Stimulated activated CD8-positive, alpha-beta memory T cell treated with anti-CD3 and anti-CD28 coated beads, Interleukin-12 subunit alpha, Interleukin-12 subunit beta, amount 100 ng/mL, for 24 hours (primary cell): Measurements from ENCODE around the gene EXOC3L1.

Experiments used
- DNase-seq: peaks from one replicate; pipeline ENCODE4 v3.0.0-alpha.2; 2020; ENCODE audit errors: extremely low read depth

The EXOC3L1 gene

DNA sequence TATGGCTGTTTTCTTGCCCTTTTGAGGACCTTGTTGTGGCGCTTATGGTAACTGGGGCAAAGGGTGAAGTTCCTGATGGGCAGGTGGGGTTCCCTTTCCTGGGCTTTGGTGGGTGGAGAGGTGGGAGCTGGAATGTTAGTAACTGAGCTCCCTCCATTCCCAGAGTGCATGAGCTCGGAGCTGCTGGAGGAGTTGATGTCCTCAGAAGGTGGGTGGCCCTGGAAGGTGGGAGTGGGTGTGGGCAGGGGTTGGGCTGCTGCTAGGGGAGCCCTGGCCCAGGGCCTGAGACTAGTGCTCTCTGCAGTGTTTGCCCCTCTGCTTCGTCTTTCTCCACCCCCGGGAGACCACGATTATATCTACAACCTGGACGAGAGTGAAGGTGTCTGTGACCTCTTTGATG, 7.8 kb upstream of the EXOC3L1 start:
- DNase-seq, result no peak

- DNase-seq, result no peak
Measured at GRCh38 chr16:67196881-67197280, 6.9 kb upstream of the EXOC3L1 start.

- DNase-seq, result no peak
Measured at GRCh38 chr16:67195676-67196075, 5.7 kb upstream of the EXOC3L1 start.

- DNase-seq, result no peak
Measured at GRCh38 chr16:67194260-67194659, 4.3 kb upstream of the EXOC3L1 start.

GRCh38 chr16:67193536-67193935, 3.6 kb upstream of the EXOC3L1 start:
- DNase-seq, result no peak

DNA sequence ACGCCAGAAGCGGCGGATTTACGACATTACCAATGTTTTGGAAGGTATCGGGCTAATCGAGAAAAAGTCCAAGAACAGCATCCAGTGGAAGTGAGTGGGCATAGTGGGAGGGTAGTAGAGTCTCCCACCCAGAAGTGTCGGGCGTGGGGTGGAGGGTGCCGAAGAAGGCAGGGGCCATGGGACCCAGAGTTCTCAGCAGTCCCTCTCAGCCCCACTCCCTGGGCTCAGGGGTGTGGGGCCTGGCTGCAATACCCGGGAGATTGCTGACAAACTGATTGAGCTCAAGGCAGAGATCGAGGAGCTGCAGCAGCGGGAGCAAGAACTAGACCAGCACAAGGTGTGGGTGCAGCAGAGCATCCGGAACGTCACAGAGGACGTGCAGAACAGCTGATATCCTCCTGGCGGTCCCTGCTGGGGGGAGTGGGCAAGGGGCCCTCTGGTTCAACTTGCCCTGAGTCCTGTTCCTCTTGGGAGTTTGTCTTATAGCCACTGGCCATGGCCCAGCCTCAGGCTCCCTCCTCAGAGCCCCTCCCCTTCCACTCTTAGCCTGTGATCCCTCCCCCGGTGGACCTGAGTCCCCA, 2.9 kb upstream of the EXOC3L1 start:
- no peak for DNase-seq

- DNase-seq, result peak; percentile 70
Measured at GRCh38 chr16:67191995-67192681, 2.2 kb upstream of the EXOC3L1 start, which contains the start of gene E2F4. E2F4 (plus strand) TSS chr16:67192155; CDS start chr16:67192228, 73 bp downstream.

- no peak for DNase-seq
Measured at GRCh38 chr16:67191411-67191994, 1.6 kb upstream of the EXOC3L1 start.

- no peak for DNase-seq
Measured at GRCh38 chr16:67190448-67191399, 788 bp upstream of the EXOC3L1 start.

- DNase-seq, result no peak
Measured at GRCh38 chr16:67188798-67189197, 1.1 kb downstream of the EXOC3L1 start.

DNA sequence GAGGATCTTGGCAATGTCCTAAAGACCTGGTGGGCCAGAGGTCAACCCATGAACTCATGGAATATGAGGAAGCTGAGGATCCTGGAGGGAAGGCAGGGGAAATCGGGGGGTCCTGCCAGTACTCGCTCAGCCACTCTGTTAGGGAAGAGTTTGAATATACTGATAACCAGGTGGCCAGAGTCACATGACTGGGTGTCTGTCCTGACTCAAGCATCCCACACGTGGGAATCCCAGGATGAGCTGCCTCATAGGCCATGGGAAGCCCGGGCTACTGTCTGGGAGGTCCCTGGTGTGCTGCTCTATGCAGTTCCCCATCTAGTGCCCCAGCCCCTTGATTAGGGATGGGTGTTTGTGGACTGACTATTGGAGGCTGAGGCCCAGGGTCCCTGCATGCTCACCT, 1.6 kb downstream of the EXOC3L1 start:
- no peak for DNase-seq

- no peak for DNase-seq
Measured at GRCh38 chr16:67187175-67187890, 2.6 kb downstream of the EXOC3L1 start.

GRCh38 chr16:67186550-67186950, 3.4 kb downstream of the EXOC3L1 start:
- no peak for DNase-seq

DNA sequence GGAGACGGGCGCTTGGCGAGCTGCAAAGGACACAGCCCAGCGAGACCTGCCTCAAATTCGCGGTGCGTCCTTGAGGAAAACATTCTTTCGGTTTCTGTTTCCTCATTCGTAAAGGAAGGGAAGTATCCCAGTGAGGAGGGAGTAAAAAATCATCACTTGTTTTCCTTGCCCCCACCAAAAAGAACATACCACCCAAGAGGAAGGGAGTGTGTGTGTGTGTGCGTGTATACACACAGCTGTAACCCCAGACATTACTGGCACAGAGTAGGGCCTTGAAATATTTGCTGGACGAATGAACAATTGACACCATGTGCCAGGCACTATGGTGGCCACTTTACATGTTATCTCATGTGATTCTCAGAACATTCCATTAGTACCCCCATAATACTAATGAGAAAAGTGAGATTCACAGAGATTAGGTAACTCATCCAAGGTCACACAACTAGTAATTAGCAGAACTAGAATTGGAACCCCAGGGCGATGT, 4.2 kb downstream of the EXOC3L1 start:
- DNase-seq, result no peak

GRCh38 chr16:67184995-67185650, 4.8 kb downstream of the EXOC3L1 start:
- DNase-seq, result peak; percentile 62

- no peak for DNase-seq
Measured at GRCh38 chr16:67184453-67184994, 5.4 kb downstream of the EXOC3L1 start.

DNA sequence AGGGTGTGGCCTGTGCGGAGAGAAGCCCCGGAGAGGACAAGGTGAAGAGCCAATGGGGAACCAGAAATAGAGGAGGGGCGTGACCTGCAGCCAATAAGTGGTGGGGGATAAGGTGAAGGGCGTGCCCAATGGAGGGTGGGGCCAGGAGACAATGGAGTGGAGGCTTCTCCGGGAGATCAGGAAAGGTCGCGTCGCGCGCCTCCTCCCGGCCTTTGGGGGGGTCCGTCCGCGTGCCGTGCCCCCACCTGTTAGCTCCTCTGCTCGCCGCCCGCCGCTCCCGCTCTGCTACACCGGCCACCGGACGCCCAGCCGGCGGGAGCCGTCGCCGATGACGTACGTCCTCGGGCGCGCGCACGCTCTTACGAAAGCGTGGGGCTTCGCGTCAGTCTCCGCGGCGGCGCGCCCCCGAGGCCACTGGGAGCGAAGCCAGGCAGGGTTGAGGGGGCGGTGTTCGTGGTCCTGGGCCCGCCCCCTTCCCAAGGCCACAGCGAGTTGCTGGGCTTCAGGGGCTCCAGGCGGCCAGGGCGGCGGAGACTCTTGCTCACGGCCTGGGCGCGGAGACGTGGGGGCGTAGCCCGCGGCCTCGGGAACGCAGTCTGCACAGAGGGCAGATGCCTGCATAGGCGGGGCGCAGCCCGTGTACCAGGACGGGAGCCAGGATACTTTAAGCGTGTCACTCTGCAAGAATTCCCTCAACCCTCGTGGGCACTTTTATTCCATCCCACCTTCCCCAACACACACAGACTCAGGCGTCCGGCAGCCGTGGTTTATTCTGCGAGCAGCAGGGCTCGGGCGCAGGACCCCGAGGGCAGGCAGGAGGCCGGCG, 6.1 kb downstream of the EXOC3L1 start, which contains the start of gene MATCAP1:
TSS of gene MATCAP1 (minus strand) at position 337 of the 826 bp plus-strand sequence. CDS start 3,353 bp downstream, outside the sequence.
- DNase-seq, result peak; percentile 79

DNA sequence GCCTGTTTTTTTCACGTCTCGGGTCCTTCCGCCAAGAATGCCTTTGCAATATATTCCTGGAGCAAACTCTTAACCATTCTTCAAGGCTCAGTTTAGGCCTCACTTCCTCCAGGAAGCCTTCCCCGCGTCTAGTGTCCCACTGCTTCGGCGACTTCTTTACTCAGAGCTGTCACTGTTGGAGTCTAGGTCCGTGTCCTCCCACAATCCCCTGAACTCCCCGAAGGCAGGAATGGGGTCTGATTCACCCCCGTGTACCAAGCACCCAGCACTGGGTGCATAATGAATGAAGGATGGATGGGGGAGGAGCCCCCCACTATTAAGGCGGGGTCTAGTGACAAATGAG, 6.7 kb downstream of the EXOC3L1 start:
- no peak for DNase-seq

- no peak for DNase-seq
Measured at GRCh38 chr16:67182288-67182687, 7.6 kb downstream of the EXOC3L1 start.

- no peak for DNase-seq
Measured at GRCh38 chr16:67181346-67181745, 8.6 kb downstream of the EXOC3L1 start.
